Stimulated activated CD8-positive, alpha-beta memory T cell treated with anti-CD3 and anti-CD28 coated beads, Interleukin-2, amount 100 ng/mL, for 48 hours (primary cell): ENCODE data around the gene CHPF.

Experiments
- DNase-seq, 2 donors: peaks; one replicate each; pipeline ENCODE4 v3.0.0-alpha.2; 2020; ENCODE audit warnings: low read depth in 2 of 2

CHPF gene

DNA sequence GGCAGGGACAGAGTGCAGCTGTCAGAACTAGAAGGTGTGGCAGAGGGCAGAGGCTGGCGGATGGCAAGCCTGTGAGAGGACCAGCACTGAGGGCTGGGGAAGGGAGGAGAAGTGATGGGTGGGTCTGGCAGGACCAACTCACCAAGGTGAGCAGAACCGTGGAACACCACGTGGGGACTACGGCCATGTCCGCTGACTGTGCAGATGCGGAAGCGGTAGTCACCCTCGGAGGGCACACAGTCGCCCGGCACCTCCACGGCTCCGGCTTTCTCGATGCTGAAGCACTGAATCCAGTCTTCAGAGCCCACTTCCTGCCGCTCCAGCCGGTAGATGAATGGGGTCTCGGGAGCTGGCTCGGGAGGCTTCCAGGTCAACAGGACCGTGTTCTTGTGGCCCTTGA is 23.5 kb upstream of the CHPF start:
- DNase-seq: no peak

DNA sequence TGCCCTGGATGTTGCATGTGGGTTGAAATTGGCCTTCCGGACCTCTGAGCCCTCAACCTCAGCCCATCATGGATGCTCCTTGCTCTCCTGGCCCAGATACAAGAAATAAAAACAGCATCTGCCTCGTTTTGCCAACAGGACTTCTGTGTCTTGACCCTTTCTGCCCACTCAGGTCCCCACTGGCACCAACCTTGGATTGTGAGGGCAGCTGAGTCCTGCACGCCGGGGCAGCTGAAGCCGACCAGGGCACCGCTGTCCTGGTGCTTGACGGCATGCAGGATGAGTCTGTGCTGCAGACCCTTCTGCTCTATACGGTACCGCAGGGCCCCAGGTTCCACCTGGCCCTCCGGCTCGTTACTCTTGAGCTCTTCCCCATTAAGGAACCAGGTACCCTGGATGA is 23.0 kb upstream of the CHPF start:
- DNase-seq: no peak

DNA sequence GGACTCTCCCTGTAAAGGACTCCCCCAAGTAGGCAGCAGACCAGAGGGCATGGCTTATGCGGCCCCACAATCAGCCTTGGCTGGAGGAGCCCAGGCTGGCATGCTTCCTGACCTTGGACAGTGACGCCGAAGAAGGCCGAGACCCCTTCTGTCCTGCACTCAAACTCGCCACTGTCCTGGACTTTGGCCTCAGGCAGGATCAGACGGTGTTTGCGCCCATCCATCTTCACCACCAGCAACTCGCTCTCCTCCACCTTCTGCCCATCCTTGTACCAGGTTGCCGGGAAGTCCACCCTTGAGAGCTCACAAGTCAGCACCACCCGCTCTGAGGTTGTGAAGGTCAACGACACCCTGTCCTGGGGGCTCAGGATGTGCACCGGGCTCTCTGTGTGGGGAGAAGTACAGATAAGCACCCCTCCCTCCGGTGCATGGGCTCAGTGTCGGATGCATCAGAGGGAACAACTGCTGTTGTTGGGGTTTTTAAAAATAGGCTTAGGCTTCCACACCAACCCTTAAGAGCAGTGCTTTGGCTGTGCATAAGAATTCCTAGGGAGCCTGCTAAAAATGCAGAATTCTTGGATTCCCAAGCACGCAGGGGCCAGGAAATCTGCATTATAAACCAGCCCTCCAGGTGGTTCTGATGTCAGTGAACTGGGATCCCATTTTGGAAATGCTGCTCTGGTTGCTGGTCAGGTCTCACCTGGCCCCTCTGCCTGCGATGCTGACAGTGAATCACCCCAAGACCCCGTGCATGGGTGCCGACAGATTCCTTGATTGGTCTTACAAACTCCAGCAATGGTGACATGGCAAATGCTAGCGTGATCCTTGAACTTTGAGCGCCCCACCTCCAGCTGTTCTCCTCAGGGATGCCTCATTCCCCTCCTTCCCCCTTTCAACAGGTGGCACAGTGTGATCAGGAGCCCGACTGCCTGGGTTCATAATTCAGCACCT is 21.8 kb upstream of the CHPF start:
- DNase-seq: no peak

DNA sequence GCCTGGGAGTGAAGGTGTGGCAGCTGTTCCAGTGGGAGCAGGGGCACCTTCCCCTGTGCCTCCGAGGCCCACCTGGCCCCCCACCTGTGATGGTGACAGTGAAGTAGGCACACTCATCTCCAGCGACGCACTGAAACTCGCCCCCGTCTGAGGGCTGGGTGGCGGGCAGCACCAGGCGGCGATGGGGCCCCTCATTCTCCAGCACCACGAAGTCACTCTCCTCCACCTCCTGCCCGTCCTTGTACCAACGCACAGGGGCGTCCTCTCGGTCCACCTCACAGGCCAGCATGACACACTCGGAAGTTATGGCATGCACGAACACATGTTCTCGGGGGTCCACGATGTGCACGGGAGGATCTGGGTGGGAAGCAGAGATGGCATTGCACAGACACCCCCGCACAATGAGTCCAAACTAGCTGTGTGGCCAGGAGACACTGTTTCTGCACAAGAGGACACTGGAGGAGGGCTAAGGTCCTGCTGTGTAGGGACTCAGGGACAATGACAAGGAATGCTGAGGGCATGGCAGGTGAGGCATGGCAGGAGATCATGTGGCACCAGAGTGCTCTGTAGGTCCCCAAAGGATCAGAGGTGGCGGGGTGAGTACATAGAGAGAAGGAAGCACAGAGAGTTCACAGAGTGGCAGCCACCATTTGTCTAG is 19.8 kb upstream of the CHPF start:
- no peak for DNase-seq

DNA sequence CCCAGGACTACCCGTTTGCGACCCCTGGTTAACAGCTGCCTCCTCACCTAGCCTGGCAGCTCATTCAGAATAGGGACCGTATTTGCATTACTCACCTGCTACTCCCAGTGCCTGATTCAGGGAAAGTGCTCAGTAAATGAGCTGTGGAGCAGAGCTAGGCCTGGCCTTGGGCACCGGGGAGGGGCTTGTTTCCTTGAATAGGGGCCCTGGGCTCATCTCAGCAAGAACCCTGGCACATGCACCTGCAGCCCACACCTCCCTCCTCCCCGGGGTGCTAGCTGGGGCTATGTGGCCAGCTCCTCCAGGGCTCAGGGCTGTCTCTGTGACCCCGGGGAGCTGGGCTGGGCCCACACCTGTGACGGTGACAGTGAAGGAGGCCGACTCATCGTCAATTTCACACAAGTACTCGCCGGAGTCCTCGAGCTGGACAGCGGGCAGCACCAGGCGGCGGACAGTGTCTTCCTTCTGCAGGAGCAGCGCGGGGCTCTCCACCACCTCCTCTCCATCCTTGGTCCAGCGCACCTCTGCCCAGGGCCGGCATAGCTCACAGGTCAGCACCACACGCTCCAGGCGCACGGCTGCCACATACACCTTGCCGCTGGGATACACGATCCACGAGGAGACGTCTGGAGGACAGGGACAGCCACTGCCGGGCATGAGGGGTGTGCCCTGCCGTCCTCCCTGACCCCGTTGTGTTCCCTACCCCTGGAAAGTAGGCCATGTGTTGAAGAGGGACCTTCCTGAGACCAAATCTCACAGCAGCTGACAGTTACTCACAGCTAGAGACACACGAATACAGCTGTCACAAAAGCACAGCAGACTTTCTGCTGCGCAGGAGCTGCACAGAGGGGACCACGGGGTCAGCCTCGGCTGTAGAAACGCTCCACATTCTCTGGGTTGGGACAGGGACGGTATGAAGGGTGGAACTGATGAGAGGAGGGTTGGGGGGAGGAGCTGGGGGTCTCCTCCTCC is 18.7 kb upstream of the CHPF start:
- DNase-seq: no peak

DNA sequence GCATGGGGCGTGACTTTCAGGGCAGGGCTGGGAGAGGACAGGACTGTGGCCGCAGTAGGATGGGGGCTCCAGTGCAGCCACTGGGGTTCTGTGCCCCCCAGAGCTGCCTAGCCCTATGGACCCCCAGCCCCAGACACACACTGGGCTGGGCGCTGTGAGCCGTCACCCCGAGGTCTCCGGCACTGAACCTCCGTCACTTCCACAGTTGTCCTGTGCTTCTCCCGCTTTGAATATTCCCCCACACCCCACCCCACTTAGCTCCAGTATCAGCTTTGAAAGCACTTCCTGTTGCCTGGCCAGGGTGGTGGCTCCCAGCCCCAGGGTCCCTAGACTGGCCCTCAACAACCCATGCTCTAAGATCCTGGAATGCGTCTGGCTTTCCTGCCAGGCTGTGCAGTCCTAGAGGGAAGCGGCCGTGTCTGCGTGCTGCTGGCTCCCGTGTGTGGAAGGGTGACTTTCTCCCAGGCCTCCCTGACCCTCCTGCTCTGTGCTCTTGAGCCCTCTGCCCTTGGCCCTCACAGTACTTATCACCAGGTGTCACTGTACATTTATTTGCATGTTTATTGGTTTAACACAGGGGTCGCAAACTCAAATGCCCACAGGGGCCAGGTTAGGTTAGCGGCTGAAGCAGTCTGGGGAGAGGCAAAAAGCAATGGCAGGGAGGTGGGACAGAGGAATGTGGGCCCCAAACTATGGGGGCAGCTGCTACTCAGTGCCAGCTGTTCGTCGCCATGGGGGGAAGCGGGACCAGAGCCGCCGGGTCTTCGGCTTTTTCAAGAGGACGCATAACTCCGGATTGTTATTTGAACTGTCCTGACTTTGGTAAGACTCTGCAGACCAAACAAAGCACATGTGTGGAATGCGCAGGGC is 17.8 kb upstream of the CHPF start:
- DNase-seq: no peak

DNA sequence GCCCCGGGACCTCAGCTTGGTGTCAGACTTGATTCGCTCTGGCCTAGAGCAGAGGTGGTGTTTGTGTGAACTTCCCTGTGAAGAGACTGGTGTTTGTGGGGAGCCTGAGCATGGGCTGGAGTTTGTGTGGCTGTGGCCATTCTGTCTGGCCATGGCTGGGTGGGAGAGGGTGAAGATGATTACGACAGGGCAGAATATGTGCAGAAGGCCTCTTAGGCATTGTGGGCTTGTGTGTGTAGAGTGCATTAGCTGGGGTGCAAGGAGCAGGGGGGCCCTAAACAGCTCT is 17.2 kb upstream of the CHPF start:
- DNase-seq: no peak

DNA sequence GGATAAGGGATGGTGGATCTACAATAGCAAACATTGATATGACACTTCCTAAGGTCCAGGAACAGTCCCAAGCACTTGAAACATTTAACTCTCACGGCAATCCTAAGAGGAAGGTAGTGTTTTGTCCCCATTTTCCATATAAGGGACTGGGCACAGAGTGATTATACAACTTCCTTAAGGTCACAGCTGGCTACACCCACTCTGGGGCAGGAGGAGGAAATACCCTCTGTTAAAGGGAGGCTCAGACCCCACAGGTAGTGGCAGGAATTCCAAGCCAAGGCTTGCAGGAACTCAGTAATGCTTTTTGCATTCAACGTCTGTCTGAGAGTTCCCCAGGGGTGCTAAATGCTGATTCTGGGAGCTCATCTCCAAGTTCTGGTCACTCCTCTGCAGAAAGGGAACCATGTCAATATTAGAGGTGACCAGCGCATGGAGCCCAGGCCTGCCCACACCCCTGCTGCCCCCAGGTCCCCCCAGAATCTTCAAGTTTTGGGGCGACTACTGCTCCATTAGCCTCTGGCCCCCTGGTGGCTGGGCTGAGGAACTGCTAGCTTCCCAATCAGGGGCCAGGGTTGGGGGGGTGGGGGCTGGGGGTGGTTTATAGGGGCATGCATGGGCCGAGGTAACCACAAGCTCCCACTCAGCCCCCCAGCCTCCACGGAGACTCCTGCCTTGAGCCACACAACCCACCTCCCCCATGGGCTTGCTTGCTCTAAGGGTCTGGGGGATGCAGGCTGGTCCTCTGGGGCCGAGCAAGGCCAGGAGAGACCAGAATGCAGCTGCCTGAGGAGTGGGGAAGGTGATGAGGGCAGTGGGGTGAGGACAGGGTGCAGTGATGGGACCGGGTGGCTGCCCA is 16.7 kb upstream of the CHPF start:
- DNase-seq: no peak

DNA sequence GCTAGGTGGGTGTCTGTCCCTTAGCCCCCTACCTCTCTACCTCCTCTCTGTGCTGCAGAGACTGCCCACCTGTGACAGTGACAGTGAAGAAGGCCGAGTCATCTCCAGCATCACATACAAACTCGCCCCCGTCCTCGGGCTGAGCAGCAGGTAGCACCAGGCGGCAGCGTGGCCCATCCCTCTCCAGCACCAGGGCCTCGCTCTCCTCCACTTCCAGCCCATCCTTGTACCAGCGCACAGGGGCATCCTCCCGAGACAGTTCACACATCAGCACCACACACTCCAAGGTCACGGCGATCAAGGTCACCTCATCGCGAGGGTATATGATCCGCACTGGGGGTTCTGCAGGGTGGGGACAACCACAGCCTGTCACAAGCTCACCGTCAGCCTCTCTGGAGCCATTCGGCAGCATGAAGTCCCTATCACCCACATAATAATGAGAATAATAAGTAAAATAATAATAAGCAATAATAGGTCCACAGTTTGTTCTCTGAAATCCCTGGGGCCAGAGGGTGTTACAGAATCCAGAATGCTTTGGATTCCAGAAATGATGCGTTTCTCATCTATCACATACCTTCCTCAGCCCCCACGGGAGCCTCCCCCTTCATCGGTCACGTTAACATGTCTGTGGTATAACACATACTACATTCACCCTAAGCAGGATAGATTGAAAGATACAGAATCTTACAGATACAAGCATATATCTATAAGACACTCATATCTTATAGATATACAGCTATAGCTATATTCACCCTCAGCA is 15.7 kb upstream of the CHPF start:
- DNase-seq: no peak

DNA sequence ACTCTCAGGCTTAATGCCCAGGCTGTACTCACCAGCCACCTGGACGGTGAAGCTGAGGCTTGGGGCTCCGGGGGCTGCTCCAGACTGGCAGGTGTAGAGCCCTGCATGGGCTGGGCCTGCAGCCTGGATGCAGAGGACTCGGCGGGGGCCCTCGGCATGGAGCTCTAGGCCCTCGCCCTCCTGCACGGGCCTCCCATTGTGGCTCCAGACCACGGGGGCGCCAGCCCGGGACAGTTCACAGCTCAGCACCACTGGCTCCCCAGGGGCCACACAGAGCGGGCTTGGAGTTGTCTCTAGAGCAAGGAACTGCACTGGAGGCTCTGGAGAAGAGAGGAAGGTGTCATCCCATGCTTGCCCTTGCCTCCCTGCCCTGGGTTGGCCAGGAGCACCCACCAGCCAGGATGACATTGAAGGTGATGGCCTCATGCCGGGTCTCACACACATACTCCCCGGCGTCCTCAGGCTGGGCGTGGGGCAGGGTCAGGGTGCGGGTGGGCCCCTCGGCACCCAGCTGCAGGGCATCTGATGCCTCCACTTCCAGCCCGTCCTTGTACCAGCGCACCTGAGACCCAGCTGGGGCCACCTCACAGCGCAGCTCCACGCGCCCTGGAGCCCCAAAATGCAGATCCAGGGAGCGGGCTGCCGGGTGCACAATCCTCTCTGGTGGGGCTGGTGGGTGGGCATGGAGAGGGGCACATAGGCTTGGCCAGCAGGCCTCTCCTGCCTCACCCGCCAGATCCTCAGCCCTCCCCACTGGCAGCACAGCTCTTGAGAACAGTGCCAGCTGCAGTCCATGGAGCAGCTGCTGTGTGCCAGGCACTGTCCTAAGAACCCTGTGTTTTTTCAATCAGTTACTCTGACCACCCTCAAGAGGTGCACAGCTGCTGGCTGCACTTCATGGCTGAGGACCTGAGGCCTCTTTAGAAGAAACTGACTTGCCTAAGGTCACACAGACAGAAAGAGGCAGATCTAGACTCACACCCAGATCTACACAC is 14.5 kb upstream of the CHPF start:
- no peak for DNase-seq

DNA sequence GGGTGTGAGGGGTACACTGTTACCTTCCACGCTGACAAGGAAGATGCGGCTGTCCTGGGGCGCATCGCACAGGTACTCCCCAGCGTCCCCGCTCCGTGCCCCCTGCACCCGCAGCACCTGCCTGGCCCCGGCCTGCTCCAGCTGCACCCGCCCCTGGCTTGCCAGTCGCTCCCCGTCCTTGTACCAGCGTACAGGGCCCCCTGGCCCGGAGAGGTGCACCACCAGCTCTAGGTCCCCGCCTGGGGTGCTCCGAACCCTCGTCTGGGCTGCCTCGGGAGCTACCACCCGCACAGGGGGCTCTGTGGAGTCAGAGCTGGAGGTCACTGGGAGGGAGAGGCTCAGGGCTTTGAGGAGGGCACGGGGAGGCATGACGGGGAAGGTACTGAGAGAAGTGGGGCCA is 13.7 kb upstream of the CHPF start:
- no peak for DNase-seq

DNA sequence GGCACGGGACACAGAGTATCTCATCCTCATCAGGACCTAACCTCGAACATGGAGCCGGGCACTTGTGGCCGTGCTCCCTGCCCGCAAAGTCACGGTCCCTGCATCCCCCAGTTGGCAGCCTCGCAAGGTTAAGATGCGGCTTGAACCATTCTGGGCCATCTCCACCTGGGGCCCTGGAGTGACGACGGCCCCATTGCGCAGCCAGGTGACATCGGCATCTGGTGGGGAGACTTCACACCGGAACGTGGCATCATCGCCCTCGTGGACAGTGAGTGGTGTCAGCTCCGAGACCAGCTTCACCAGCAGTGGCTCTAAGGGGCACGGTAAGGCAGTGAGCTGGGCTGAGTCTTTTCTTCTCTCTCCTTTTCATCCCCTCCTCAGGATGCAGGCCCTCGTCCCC is 12.8 kb upstream of the CHPF start:
- DNase-seq: no peak

DNA sequence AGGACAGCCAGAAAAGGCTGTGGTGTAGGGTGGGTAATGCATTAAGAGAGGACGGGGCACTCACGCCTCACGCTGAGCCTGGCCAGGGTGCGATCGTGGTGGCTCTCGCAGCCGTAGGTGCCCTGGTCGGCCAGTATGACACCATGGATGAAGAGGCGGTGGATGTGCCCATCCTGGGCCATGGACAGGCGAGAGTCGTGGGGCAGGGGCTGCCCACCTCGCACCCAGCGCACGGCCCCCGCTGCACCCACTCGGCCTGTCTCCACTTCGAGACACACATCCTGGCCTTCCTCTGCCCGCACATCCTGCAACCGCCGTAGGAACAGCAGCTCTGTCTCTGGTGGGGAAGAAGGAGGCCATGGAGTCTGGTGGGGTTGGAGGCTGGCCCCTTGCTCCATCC is 12.3 kb upstream of the CHPF start:
- DNase-seq: no peak

DNA sequence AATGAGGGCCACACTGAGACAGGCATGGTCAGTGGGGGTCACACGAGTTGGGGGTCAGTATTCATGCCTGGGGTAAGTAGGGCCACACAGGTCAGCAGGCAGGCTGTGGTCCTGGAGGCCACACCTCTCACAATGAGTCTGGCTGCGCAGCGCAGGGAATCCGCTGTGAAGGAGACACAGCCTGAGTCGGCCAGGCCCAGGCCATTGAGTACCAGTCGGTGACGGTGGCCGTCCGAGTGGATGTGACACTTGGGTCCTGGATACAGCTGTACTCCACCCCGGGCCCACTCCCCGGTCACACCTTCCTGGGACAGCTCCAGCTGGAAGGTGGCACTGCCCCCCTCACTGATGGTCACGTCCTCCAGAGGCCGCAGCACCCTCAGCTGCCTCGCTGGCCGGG is 10.7 kb upstream of the CHPF start:
- no peak for DNase-seq

DNA sequence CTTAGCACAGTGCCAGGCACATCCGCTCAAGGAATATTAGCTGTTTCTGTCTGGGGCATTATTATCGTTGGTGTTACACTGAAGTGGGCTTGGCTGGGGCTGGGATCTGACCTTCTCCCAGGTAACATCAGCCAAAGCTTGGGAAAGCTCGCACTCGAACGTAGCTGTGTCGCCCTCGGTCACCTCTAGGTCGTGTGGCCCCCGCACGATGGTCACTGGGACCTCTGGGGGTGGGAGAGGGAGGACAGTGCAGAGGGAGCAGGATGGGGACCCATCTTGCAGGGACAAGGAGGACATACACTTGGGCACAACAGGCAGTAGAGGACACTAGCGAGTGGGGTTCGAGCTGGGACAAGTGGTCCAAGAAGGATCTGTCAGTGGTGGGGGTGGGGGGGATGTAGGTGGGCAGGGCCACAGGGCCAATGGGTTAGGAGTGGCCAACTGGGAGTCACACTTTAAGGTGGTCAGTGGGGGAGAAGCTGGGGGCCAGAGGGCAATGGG is 9.9 kb upstream of the CHPF start:
- no peak for DNase-seq

DNA sequence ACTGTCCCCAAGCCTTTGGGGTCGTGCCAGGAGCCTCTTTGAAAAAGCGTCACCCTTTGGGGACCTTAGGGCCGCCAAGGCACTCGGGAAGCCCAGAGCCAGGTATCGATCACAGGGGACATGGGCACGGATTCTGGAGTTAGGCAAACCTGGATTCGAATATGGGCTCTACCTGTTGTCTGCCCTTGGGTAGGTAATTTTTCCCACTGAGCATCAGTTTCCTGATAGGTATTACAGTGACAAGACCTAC is 9.5 kb upstream of the CHPF start:
- no peak for DNase-seq

DNA sequence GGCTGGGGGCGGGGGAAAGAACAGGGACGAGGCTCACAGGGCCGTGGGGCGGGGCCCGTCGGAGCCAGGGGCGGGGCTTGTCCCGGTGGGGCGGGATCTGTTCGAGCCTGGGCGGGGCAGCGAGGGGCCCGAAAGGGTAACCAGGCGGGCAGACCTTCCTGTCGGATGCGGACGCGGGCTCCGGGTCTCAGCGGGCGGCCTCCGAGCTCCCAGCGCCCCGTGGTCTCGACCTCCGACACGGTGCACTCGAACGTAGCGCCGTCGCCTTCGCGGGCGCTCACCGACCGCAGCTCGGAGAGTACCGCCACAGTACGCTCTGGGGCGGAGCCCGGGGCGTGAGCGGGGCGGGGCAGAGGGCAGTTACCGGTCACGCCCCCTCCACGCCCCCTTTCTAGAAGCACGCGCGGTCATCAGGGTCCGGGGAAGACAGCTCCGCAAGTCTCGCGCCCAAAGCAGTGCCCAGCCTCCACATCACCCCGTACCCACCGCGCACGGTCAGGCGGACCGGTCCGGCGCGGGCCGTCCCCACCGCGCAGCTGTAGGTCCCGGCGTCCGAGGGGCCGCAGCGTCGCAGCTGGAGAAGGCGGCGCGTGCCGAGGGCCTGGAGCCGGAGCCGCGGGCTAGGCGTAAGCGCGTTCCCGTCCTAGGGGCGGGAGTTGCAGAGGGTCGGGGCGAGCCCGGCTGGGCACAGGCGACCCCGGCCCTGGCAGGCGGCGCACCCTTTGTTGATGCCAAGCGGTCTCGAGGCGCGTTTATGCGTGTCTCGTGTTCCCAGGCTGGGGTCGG is 9.0 kb upstream of the CHPF start:
- DNase-seq: peak; percentile 75 to 80
